HepG2 (cell line): Measurements from ENCODE around the gene FKBP5. TPM values are rescaled to one million over a fixed set of nuclear protein-coding genes. Genes with fewer than 3 reads are reported as not detected.

Experiments used
- DRAP1 ChIP-seq: IDR thresholded peaks from 2 replicates; pipeline ENCODE4 v1.6.1; 2016; ENCODE audit warnings: missing genetic modification reagents, missing compliant biosample characterization
- HOXA7 ChIP-seq: sonication (generic); formaldehyde crosslinking; IDR thresholded peaks from 2 replicates; pipeline ENCODE4 v1.8.1; 2022; ENCODE audit warnings: mild to moderate bottlenecking, missing genetic modification reagents, moderate library complexity
- MLX ChIP-seq: IDR thresholded peaks from 2 replicates; pipeline ENCODE4 v1.6.1; 2016
- NONO ChIP-seq, 2 experiments: fragments of 450-650 bp in 1 of 2; sonication (generic) in 1 of 2; formaldehyde crosslinking in 1 of 2; IDR thresholded peaks in 1 of 2; conservative IDR thresholded peaks in 1 of 2; 2 replicates each; pipeline versions ENCODE4 v1.6.1 to v1.8.0; 2017 to 2022; ENCODE audit warnings: mild to moderate bottlenecking in 1 of 2, missing genetic modification reagents in 1 of 2, moderate library complexity in 1 of 2
- POLR2G ChIP-seq: fragments of 200-400 bp; formaldehyde crosslinking; IDR thresholded peaks from 2 replicates; pipeline ENCODE4 v1.6.1; 2018; ENCODE audit warnings: mild to moderate bottlenecking, low read depth, low read length, moderate library complexity
- PTBP1 ChIP-seq: fragments of 200-400 bp; formaldehyde crosslinking; IDR thresholded peaks from 2 replicates; pipeline ENCODE4 v1.6.1; 2018; ENCODE audit warnings: low read length, low read depth; ENCODE audit not compliant: poor library complexity, severe bottlenecking
- RFXANK ChIP-seq: IDR thresholded peaks from 2 replicates; pipeline ENCODE4 v1.6.1; 2016
- SRSF9 ChIP-seq: fragments of 200-400 bp; formaldehyde crosslinking; IDR thresholded peaks from 2 replicates; pipeline ENCODE4 v1.6.1; 2018; ENCODE audit warnings: borderline replicate concordance, mild to moderate bottlenecking, low read depth, low read length; ENCODE audit not compliant: insufficient read depth, poor library complexity, severe bottlenecking
- TAF1 ChIP-seq: sonication (generic); formaldehyde crosslinking; IDR thresholded peaks from 2 replicates; pipeline ENCODE4 v1.4.0; 2020; ENCODE audit warnings: missing genetic modification reagents
- TMF1 ChIP-seq: sonication (generic); formaldehyde crosslinking; IDR thresholded peaks from 2 replicates; pipeline ENCODE4 v1.8.1; 2022; ENCODE audit warnings: low read depth, missing genetic modification reagents
- ZBTB3 ChIP-seq: sonication (generic); formaldehyde crosslinking; IDR thresholded peaks from 2 replicates; pipeline ENCODE4 v1.4.0; 2020; ENCODE audit warnings: low read depth, mild to moderate bottlenecking, moderate library complexity, missing genetic modification reagents, borderline replicate concordance
- ZFP36 ChIP-seq: fragments of 150-350 bp; IDR thresholded peaks from 2 replicates; pipeline ENCODE4 v1.6.1; 2018; ENCODE audit warnings: borderline replicate concordance, low read length, low read depth; ENCODE audit not compliant: partially characterized antibody
- ZFX ChIP-seq: sonication (generic); formaldehyde crosslinking; IDR thresholded peaks from 2 replicates; pipeline ENCODE4 v1.4.0; 2020; ENCODE audit warnings: mild to moderate bottlenecking, low read depth, missing genetic modification reagents, moderate library complexity
- ZNF431 ChIP-seq: sonication (generic); formaldehyde crosslinking; IDR thresholded peaks from 2 replicates; pipeline ENCODE4 v1.9.0; 2022; ENCODE audit warnings: missing genetic modification reagents, low read depth, mild to moderate bottlenecking, borderline replicate concordance
- ZNF460 ChIP-seq: sonication (generic); formaldehyde crosslinking; IDR thresholded peaks from 2 replicates; pipeline ENCODE4 v1.5.1; 2020; ENCODE audit warnings: missing genetic modification reagents, mild to moderate bottlenecking, borderline replicate concordance
- ZNF574 ChIP-seq: sonication (generic); formaldehyde crosslinking; IDR thresholded peaks from 2 replicates; pipeline ENCODE4 v1.4.0; 2020; ENCODE audit warnings: missing genetic modification reagents
- ZNF580 ChIP-seq: IDR thresholded peaks from 2 replicates; pipeline ENCODE4 v1.6.1; 2016; ENCODE audit warnings: low read depth, borderline replicate concordance
- ZNF737 ChIP-seq: sonication (generic); formaldehyde crosslinking; IDR thresholded peaks from 2 replicates; pipeline ENCODE4 v1.5.0; 2020; ENCODE audit warnings: missing genetic modification reagents, mild to moderate bottlenecking, borderline replicate concordance
- polyA plus RNA-seq, 8 experiments: library from polyadenylated mRNA; depleted of rRNA in 3 of 8; stranded (reverse) in 7 of 8; unstranded in 1 of 8; fragments of >200 nt; fragmentation: Illumina TruSeq in 4 of 8; extraction: Trizol in 4 of 8; gene quantifications; 2 replicates each; pipeline versions ENCODE4 v1.2.1 to v1.2.3, GENCODE V29; 2011 to 2016; ENCODE audit warnings: low read depth in 4 of 8, missing spikeins in 1 of 8, mixed read lengths in 1 of 8; ENCODE audit not compliant: insufficient read depth in 1 of 8
- total RNA-seq, 5 experiments: library from RNA; depleted of rRNA; stranded (reverse); fragments of >200 nt; fragmentation: Illumina TruSeq; extraction: Trizol; gene quantifications; 2 replicates each; pipeline ENCODE4 v1.2.3, GENCODE V29; 2016; ENCODE audit warnings: low read depth in 1 of 5

FKBP5 gene
- total and polyA plus RNA-seq, 2 of the 13 experiments (the other 11 are each of a cell fraction or from before 2014, with no cell fraction given), result 8.0 to 17.4 TPM

GRCh38 chr6:35722121-35722761 is 33.5 kb upstream of the FKBP5 start (continued):
- TF ChIP-seq SRSF9 (no peak), ZNF737 (CRISPR knock-in tag) (no peak), MLX (CRISPR knock-in tag) (peak; percentile 40; the same call in 1 of the 2 replicates), ZFP36 (no peak), ZNF574 (CRISPR knock-in tag) (peak; percentile 60; the same call in 1 of the 2 replicates), ZNF460 (CRISPR knock-in tag) (no peak), PTBP1 (no peak), RFXANK (CRISPR knock-in tag) (no peak), ZFX (CRISPR knock-in tag) (peak; percentile 58), DRAP1 (CRISPR knock-in tag) (no peak), ZBTB3 (CRISPR knock-in tag) (no peak), TAF1 (CRISPR knock-in tag) (no peak), TMF1 (CRISPR knock-in tag) (no peak), ZNF431 (CRISPR knock-in tag) (no peak), HOXA7 (CRISPR knock-in tag) (no peak), NONO (IDR thresholded peaks at IDR 0.05) (no peak), NONO (CRISPR knock-in tag; conservative IDR thresholded peaks at IDR 0.05) (no peak), ZNF580 (CRISPR knock-in tag) (0 out of 2 replicates have a peak, but pooled peaks have one; percentile 47), POLR2G (no peak; the same call in 1 of the 2 replicates)
- TF ChIP-seq, all 625 proteins: peak for 88
